Left renal pelvis (tissue), 4 donors: ENCODE data around the gene IFT80. TPM values are rescaled to one million over a fixed set of nuclear protein-coding genes. Genes with fewer than 3 reads are reported as not detected.
A peak's percentile ranks its signal among the peaks of the same experiment; 100 is the strongest.
"Not testable (repeated sequence)": the region's sequence is repeated elsewhere in the genome, so short reads cannot be mapped to it uniquely, and the experiment has no call there.

Experiments used
- DNase-seq, 4 donors: peaks; one replicate each; pipeline ENCODE4 v3.0.0-alpha.2; 2013; ENCODE audit warnings: low read depth in 4 of 4, low spot score in 3 of 4
- polyA plus RNA-seq, 4 donors: library from polyadenylated mRNA; unstranded; fragments of 120-200 nt; gene quantifications; one replicate each; pipeline ENCODE4 v1.2.1, GENCODE V29; 2013; ENCODE audit not compliant: insufficient read length in 4 of 4

Gene IFT80
- polyA plus RNA-seq, 4 donors = 49.2 to 71.0 (median 66.4) TPM

GRCh38 chr3:160286231-160286630 lies 112.8 kb downstream of the IFT80 start:
- DNase-seq = no peak

DNA sequence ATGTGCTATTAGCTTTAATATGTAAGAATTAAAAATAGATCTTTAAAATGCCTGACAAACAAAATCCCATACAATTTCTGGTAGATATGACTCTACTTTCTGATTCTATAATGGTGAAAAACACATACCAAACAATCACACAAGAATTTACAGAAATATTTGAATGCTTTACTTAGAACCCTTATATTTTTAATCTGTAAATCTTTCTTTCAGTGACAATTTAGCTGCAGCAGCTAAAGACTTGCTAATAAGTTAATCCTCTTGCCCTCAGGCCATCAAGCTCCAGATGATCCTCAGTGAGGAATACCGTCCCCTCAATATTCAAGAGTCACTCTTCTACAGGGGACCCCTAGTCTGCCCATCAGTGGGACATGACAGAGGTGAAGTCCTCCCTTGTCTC lies 118.2 kb downstream of the IFT80 start:
- no peak for DNase-seq

- DNase-seq = no peak
Measured at GRCh38 chr3:160279657-160280056, 119.4 kb downstream of the IFT80 start.

- DNase-seq = no peak
Measured at GRCh38 chr3:160278210-160278609, 120.8 kb downstream of the IFT80 start.

DNA sequence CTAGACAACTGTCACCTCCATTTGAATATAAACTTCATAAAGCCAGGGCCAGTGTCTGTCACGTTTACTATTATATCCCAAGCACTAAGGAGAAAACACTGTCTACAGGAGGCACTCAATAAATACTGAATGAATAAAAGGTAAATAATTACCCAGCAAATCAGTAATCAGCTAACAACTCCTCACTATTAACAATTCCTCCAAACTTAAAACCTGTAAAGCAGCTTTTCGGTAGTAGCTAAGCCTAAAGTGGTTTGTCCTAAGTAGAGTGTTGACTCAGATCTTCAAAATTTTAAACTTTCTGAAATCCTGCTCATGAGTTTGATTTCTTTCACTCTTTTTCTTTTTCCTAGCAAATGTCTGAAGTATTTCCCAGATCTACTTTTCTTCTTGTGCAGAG lies 133.9 kb downstream of the IFT80 start:
- no peak for DNase-seq

DNA sequence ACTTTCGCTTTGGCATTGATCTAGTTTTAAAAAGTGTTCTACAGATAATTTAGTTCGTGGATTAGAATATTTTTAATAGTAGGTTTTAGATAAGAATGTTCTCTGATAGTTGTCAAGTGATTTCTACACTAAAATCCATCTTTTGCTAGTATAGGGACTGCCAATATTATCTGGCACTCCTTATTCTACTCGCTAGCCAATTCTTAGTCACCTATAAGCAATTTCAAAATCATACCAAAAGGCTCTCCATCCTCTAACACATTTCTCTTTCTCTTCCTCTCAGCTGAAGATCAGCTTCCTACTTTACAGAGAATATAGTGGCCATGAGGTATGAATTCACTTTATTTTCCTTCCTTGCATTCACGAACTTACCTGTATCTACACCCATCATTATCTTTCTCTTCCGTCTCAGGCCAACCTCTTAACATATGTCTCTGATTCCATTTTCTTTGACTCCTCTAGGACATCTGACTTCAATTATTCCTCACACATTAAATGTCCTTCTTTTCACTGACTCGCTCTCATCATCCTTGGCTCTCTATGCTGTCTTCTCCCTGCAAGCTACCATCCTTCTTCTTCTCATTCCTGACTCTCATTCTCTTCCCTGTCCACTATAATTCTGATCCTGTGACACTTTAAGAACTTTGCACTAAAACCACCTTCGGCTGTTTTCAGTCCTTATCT lies 138.3 kb downstream of the IFT80 start:
- DNase-seq = no peak

GRCh38 chr3:160259589-160259988 lies 139.4 kb downstream of the IFT80 start:
- no peak for DNase-seq

GRCh38 chr3:160257606-160258005 lies 141.4 kb downstream of the IFT80 start:
- DNase-seq = no peak

DNA sequence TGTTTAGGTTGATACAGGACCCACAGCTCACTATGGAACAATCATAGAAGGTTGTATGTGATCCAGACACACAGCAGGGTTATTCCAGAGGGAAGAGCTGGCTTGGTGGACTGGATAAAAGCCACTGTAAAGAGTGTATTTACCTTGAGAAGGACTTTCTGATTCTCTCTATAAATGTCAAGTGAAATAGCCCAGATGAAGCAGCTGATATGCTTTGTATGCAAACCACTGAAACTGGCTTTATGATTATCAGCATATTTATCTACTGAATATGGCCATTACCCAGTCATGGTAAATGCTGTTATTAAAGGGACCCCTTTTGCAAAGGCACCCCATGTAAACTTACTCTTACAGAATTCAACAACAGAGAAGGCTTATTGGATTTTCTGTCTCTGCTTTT lies 145.7 kb downstream of the IFT80 start:
- no peak for DNase-seq

DNA sequence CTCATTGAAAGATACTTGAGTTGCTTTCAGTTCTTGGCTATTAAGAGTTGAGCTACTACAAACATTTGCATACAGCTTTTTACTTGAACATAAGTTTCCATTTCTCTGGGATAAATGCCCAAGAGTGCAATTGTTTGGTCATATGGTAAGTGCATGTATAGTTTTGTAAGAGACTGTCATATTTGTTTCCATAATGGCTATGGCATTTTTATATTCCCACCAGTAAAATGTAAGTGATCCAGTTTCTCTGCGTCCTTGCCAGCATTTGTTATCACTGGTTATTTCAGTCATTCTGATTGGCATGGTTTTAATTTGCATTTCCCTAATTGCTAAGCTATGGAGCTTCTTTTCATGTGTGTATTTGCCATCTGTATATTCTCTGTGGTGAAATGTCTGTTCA lies 151.3 kb downstream of the IFT80 start:
- no peak for DNase-seq

- DNase-seq = no peak
Measured at GRCh38 chr3:160245261-160245800, 153.7 kb downstream of the IFT80 start.

DNA sequence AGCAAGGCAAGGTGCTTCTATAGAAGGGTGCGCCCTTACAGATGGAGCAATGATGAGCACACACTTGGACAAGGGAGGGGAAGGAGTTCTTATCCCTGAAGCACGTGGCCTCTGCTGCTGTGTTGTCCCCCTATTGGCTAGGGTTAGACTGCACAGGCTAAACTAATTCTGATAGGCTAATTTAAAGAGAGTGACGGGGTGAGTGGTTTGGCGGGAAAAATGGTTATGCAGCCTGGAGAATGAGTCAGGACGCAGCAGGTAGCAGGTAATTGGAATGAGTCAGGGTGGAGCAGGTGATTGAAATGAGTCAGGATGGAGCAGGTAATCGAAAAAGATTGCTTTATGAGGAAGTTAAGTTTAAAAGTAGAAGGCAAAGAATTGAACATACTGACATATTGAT lies 158.3 kb downstream of the IFT80 start:
- not testable (repeated sequence) for DNase-seq

DNA sequence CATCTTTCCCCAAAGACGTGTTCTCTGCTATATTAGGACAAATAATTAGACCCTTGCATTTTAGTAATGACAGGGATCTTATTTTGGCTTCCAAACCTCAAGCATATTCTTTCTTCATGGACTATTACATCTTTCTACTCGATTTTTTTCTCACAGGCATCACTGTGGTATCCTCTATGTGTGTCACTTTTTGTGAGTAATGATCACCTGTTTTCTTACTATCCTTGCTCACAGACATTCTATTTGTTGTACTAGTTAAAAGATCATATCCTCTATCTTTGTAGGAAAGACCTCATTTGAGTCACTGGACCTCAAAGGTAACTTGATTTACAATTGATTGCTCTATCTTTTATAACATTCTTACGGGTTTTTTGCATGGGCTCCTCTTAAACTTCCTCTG lies 167.0 kb downstream of the IFT80 start:
- no peak for DNase-seq

GRCh38 chr3:160227419-160227818 lies 171.6 kb downstream of the IFT80 start:
- DNase-seq = no peak

DNA sequence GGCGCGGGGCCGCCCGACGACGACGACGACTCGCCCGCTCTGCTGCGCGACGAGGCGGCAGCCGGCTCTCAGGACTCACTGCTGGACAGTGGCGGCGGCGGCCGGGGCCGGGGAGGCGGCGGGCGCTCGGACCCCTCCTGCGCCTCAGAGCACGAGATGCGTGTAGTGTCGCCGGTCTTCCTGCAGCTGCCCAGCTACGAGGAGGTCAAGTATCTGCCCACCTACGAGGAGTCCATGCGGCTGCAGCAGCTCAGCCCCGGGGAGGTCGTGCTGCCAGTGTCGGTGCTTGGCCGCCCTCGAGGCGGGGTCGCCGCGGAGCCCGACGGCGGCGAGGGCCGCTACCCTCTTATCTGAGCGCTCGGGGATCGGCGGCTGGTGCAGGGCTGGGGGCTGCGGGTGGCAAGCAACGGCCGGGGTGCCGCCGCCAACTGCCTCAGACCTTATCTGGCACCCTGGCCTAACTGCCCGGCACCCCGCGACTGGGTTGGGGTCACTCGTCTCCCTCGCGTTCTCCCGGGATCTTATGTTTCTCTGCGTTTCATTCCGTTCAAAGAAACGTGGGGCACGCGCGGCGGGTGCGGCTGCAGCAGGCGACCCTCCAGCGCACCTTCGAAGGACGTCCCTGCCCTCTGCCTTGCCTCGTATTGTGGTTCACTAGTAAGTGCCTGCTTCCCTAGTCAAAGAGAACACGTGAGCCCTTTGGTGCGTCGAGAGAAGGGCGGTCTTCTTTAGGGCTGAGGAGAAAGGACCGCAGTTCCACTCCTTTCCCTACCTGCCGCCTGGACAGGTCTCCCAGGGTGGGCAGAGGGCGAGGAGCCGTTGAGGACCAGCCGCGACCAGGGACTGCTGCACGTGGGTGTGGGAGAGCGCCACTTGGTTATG lies 172.8 kb downstream of the IFT80 start:
- DNase-seq = no peak

DNA sequence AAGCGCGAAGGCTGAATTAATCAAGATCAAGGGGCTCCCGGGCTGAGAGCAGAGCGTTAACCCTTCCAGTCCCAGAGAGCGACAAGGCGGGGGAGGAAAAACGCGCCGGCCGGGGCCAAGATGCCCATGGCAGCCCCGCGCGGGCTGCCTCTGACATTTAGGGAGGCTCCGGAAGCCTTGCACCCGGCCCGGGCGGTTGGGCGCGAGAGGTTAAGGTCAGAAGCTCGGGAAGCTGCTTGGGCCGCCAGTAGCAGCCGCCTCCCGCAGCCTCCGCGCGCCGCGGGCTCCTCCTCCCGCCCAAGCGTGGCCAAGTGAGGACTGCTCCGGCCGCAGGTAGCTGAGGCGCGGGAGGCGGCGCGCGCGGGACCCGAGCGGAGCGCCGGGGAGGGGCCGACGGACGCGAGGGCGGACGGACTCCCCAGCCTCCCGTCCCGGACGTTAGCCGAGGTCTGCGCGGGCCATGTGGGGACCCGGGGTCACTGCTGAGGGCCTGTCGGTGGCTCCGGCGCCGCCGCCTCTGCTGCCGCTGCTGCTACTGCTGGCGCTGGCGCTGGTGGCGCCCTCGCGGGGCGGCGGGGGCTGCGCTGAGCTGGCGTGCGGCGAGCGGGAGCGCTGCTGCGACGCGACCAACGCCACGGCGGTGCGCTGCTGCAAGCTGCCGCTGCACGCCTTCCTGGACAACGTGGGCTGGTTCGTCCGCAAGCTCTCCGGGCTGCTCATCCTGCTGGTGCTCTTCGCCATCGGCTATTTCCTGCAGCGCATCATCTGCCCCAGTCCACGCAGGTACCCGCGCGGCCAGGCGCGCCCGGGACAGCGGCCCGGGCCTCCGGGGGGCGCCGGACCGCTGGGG lies 173.6 kb downstream of the IFT80 start, which contains the start of gene C3orf80:
TSS of gene C3orf80 (plus strand) at position 247 of the 850 bp plus-strand sequence. CDS start at position 461, 214 bp downstream.
- DNase-seq = peak in 3 of 4 donors; percentile 24 to 40 (median 31)

DNA sequence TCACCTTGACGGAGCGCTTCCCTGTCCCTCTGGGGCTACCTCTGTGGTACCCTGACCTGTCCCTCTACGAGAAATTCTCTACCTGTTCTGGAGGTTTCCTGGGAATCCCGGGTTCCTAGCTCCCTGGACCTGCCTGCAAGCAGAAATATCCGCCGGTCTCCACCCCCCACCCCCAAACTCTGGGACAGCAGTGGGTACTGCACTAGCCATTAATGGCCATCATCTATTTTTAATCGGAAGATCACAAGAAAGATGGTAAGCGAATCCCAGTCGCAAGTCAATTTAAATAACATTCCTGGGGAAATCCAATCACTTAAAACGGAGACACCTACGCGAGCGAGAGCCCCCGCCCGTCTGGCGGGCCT lies 174.2 kb downstream of the IFT80 start:
- DNase-seq = no peak

- DNase-seq = no peak
Measured at GRCh38 chr3:160224256-160224655, 174.8 kb downstream of the IFT80 start.

GRCh38 chr3:160221019-160221418 lies 178.0 kb downstream of the IFT80 start:
- no peak for DNase-seq

DNA sequence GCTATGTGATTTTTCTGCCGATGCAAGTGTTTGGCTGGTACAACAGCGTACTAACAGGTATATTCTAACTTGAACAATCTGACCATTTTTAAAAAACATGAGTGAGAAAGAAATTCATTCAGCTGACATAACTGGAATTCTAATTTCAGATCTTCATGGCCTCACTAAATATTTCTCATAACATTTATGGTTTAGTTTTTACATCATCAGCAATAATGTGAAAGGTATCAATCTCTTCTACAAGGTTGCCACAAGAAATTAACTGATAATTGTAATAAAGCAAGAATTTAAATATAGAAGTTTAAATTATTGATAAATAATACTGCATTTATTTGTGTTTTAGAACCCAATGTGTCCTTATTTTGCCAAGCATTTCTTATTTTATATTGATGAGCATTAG lies 179.0 kb downstream of the IFT80 start:
- no peak for DNase-seq

- DNase-seq = no peak
Measured at GRCh38 chr3:160218136-160218535, 180.9 kb downstream of the IFT80 start.
